RWPE2 (cell line): Measurements from ENCODE around the gene ARHGEF7.

Experiments used
- ATAC-seq: fragments of 200-7000 bp; cut with Tn5 transposase; 3 replicates; pipeline ENCODE4 v1.9.1; 2021; ENCODE audit warnings: low read depth
- DNase-seq: peaks from one replicate; pipeline ENCODE4 v3.0.0-alpha.2; 2020; ENCODE audit warnings: low spot score
- H3K27ac ChIP-seq: fragments of 450-650 bp; 2 replicates; pipeline ENCODE4 v1.5.1; 2017; ENCODE audit warnings: mild to moderate bottlenecking; ENCODE audit not compliant: poor library complexity, severe bottlenecking
- H3K27me3 ChIP-seq: fragments of 250-450 bp; sonication (Bioruptor Pico); 2 replicates; pipeline ENCODE4 v1.5.1; 2021; ENCODE audit warnings: mild to moderate bottlenecking, moderate library complexity; ENCODE audit not compliant: insufficient read depth, poor library complexity, severe bottlenecking
- H3K36me3 ChIP-seq: fragments of 250-450 bp; sonication (Bioruptor Pico); 2 replicates; pipeline ENCODE4 v1.5.1; 2020; ENCODE audit warnings: low read depth, mild to moderate bottlenecking, moderate library complexity
- H3K4me1 ChIP-seq: fragments of 250-450 bp; sonication (Bioruptor Pico); 2 replicates; pipeline ENCODE4 v1.5.1; 2021; ENCODE audit warnings: mild to moderate bottlenecking, moderate library complexity; ENCODE audit not compliant: insufficient read depth, poor library complexity, severe bottlenecking
- H3K4me3 ChIP-seq: fragments of 250-450 bp; sonication (Bioruptor Pico); 2 replicates; pipeline ENCODE4 v1.5.1; 2021; ENCODE audit warnings: mild to moderate bottlenecking, moderate library complexity; ENCODE audit not compliant: severe bottlenecking
- H3K9me3 ChIP-seq: fragments of 250-450 bp; sonication (Bioruptor Pico); 2 replicates; pipeline ENCODE4 v1.5.1; 2021; ENCODE audit warnings: mild to moderate bottlenecking, moderate library complexity; ENCODE audit not compliant: severe bottlenecking
- CTCF ChIP-seq: fragments of 450-650 bp; IDR thresholded peaks from one replicate; pipeline ENCODE4 v1.5.1; 2017; ENCODE audit warnings: mild to moderate bottlenecking, moderate library complexity; ENCODE audit not compliant: poor library complexity, severe bottlenecking

The ARHGEF7 gene

DNA sequence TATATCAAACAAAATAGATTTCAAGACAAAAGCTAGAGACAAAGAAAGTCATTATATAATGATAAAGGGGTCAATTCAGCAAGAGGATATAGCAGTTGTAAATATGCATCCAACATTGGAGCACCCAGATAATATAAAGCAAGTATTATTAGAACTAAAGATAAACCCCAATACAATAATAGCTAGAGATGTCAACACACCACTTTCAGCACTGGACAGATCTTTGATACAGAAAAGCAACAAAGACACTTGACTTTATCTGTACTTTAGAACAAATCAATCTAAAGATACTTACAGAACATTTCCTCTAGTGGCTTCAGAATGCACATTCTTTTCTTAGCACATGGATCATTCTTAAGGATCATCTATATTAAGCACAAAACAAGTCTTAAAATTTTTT lies 146.2 kb downstream of the ARHGEF7 start:
- H3K27ac ChIP-seq: no peak overlapping the region
- ATAC-seq (no peak), DNase-seq (no peak)
- H3K27me3 ChIP-seq: no peaks in the 10 kb centered on the region
- no peak for TF ChIP-seq CTCF
- no peak overlapping the region for H3K4me3 ChIP-seq
- no peaks in the 10 kb centered on the region for H3K9me3 ChIP-seq
- H3K36me3 ChIP-seq: peaks cover 3% of the 10 kb centered on the region
- H3K4me1 ChIP-seq: no peaks in the 10 kb centered on the region

DNA sequence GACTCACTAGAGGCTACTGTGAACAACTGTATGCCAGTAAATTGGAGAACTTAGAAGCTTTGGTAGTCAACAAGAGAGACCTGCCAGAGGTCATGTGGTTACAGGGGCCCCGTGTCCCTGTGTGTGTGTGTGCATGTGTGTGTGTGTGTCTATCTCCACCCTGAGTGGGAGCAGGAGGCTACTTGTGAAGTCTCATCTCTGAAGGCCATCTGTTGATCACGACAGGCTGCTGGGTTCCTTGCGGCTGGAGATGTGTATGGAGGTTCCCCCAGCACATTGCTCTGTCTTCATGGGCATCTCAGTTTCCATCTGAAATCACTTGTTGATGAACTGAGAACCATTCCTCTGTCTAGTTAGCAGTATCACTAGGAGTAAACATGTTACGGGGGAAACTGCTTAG lies 147.2 kb downstream of the ARHGEF7 start:
- no peak for ATAC-seq

DNA sequence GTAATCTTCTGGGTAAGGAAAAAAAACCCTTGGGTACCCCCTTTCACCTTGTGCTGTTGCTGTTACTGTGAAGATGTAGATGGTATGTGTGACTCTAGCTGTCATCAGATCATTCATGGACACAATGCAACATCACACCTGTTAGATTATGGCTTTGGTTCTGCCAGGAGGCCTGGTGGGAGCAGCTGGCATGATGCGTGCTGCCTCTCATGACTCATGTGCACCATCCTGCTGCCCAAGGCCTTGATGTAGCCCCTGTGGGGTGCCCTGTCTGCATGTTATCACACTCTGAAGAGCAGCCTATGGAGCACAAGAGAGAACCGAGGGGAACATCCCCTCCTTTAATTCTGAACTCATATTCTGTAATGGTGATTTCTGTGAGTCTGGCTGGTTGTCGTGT lies 147.6 kb downstream of the ARHGEF7 start:
- no peak for ATAC-seq
- TF ChIP-seq CTCF: no peak
- no peak overlapping the region for H3K4me3 ChIP-seq

More for the DNA sequence above, 147.2 kb downstream of the ARHGEF7 start:
- Histone ChIP-seq H3K9me3 (no peaks in the 10 kb centered on the region), H3K4me1 (no peaks in the 10 kb centered on the region), H3K27me3 (no peaks in the 10 kb centered on the region), H3K4me3 (no peak overlapping the region), H3K36me3 (no peaks in the 10 kb centered on the region; the same call in none of the 2 replicates), H3K27ac (no peak overlapping the region)
- TF ChIP-seq CTCF: no peak
- no peak for DNase-seq

GRCh38 chr13:111263566-111263965 lies 148.5 kb downstream of the ARHGEF7 start:
- Histone ChIP-seq H3K36me3 (peaks cover 2% of the 10 kb centered on the region), H3K4me1 (no peaks in the 10 kb centered on the region)
- DNase-seq: no peak

More for the DNA sequence above, 147.6 kb downstream of the ARHGEF7 start:
- H3K9me3 ChIP-seq: no peaks in the 10 kb centered on the region
- no peaks in the 10 kb centered on the region for H3K4me1 ChIP-seq
- no peak overlapping the region for H3K27ac ChIP-seq
- no peak for DNase-seq
- H3K27me3 ChIP-seq: no peaks in the 10 kb centered on the region
- H3K36me3 ChIP-seq: no peaks in the 10 kb centered on the region; the same call in none of the 2 replicates

More at GRCh38 chr13:111263566-111263965, 148.5 kb downstream of the ARHGEF7 start:
- Histone ChIP-seq H3K9me3 (no peaks in the 10 kb centered on the region), H3K27ac (no peak overlapping the region), H3K4me3 (no peak overlapping the region), H3K27me3 (no peaks in the 10 kb centered on the region)
- ATAC-seq: no peak
- TF ChIP-seq CTCF: no peak
